Putamen (tissue), 1 donor: ENCODE measurements around the gene NAT10.

Experiments
- DNase-seq: peaks from one replicate; pipeline ENCODE4 v3.0.0-alpha.2; 2016; ENCODE audit warnings: low spot score

Gene NAT10

DNA sequence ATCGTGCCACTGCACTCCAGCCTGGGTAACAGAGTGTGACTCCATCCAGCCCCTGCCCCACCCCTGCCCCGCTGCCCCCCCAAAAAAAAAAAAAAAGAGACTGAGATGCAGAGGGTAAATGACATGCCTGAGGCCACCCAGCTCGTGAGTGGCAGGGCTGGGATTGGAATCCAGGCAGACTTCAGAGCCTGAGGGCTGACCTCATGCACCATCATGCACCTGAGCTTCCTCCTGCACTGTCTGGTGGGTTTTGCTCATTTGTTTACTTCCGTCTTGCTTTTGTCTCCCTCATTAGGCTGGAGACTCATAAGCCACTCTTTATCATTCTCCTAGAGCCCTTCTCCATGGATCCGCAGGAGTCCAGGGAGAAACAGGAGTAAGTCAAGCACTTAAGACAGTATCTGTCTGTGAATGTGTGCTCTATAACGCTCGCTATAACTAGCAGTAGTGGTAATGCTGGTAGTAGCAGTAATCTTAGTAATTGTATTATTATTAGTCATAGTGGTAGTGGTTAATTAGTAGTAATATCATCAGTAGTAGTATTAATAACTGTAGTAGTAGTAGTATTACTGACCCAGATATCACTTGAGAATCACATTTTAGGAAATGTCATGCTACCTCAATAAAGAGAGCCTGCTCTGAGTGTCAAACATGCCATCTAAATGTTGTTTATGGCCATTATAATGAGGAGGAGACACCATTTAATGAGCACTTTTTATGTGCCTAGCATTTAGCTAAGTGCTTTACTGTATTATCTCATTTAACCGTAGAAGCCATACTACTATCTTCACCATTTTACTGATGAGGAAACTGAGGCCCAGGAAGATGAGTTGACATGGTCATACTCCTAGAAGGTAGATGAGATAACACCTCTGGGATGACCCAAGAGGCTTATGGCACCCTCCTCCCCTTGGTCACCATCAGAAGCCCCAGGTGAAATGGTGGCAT, 85.0 kb downstream of the NAT10 start:
- DNase-seq = no peak

DNA sequence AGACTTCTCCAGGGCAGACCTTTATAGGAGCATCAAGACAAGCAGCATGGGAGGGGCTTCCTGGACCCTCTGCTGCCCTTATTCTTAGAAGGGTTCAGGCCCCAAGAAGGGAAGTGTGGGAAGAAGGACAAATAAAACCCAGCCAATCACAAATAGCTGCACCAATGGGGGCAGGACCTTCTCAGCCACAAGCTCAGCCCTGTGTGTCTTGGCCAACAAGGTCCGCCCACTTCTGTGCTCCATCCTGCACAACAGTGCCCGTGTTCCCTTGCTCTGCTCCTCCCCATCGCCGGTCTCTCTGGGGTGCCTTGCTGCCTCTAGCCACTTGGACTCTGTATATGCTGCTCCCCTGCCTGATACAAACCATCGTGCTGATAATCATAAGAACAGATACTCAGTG, 86.1 kb downstream of the NAT10 start:
- no peak for DNase-seq

DNA sequence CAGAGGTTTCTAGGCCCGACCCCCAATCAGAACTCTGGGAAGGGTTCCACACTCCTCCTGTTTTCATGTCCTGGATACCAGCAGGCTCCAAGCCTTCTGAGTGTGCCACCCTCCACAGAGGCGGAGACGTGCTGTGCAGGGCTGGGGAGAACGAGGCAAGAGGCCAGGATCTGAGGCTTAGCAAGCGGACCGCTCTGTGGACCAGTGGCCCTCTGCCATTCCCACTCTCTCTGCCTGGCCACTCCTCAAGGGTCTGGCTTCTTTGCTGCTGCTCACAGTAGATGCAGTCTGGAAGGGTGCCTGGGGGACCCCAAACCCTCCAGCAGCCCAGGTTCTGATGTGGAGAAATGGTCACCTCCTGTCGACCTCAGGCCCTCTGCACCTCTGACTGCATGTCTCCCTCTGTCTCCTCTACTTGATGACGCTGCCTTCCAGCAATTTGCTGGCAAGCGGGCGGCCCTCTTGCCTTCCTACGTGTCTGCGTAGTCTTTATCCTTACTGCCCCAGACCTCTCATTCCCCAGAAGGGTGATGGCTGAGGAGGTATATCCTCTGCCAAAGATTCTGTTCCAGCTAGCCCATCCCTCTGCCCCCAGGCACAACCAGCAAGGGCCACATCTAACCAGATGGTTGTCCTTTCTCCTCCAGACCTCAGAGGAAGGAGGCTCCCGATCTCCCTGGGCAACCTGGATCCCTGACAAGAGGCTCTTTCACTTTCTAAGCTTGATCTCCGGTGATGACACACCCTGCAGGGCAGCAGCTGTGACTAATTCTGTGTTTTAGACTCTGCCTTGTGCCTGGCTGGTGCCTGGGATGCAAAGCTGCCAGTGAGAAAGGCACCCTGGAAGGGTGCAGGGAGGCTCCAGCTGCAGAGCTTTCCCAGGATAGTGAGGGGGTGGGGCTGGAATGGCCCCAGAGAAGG, 87.3 kb downstream of the NAT10 start:
- DNase-seq = no peak

DNA sequence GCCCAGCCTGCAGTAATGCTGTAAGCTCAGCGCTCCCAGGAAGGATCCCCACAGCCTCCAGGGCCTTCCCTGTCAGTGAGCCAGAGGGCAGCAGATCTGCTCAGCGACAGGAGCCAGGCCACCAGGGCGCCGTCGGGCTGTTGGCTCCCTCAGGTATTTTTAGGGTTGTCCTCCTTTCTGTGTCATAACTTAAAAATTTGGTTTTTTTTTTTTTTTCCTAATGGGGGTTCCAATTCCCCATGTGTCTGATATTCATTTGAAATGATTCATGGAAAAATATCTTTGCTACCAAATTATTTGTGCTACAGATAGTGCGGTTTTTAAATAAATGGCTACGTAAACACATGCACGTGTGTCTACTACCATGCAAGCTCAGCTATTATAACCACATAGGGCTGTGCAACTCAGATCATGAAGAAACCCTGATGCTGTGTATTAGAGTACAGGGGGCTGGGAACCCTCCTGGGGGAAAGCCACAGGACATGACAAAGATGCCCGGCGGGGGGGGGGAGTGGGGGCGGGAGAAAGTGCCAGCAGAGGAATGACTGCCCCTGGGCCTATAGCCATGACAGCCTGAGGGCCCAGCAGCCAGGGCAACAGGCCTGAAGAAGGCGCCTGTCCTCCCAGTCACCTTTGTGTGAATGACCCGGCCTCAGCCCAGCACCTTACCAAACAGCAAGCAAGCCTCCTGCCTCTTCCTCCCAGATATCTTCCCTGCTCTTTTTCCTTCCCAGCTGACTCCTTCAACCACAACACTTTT, 89.3 kb downstream of the NAT10 start:
- DNase-seq = no peak
